Suppressor macrophage treated with lipopolysaccharide for 1 hour (primary cell): Measurements from ENCODE around the gene CTIF.

Experiments
- DNase-seq, 3 donors: peaks; one replicate each; pipeline ENCODE4 v3.0.0-alpha.2; 2020 to 2022

CTIF gene

GRCh38 chr18:48877941-48878340, 339.1 kb downstream of the CTIF start:
- DNase-seq: no peak

- DNase-seq: no peak
Measured at GRCh38 chr18:48878471-48878870, 339.6 kb downstream of the CTIF start.

GRCh38 chr18:48879008-48879431, 340.2 kb downstream of the CTIF start:
- DNase-seq: no peak

- DNase-seq: no peak
Measured at GRCh38 chr18:48880931-48881330, 342.1 kb downstream of the CTIF start.

- DNase-seq: no peak
Measured at GRCh38 chr18:48882379-48882778, 343.5 kb downstream of the CTIF start.

- peak; percentile 54 to 62 (median 58) for DNase-seq
Measured at GRCh38 chr18:48884306-48884705, 345.5 kb downstream of the CTIF start.

- DNase-seq: peak; percentile 50 to 70 (median 66)
Measured at GRCh38 chr18:48884771-48885170, 345.9 kb downstream of the CTIF start.

GRCh38 chr18:48885266-48885923, 346.6 kb downstream of the CTIF start:
- no peak for DNase-seq

GRCh38 chr18:48885924-48886400, 347.1 kb downstream of the CTIF start:
- DNase-seq: no peak

- no peak for DNase-seq
Measured at GRCh38 chr18:48886520-48887293, 347.9 kb downstream of the CTIF start.

GRCh38 chr18:48887294-48887904, 348.6 kb downstream of the CTIF start:
- no peak for DNase-seq

GRCh38 chr18:48887905-48888772, 349.3 kb downstream of the CTIF start:
- no peak for DNase-seq

- DNase-seq: no peak
Measured at GRCh38 chr18:48888773-48889080, 349.9 kb downstream of the CTIF start.

- DNase-seq: no peak
Measured at GRCh38 chr18:48889115-48889941, 350.5 kb downstream of the CTIF start.

- DNase-seq: no peak
Measured at GRCh38 chr18:48889981-48890762, 351.3 kb downstream of the CTIF start.

- no peak for DNase-seq
Measured at GRCh38 chr18:48891721-48892120, 352.9 kb downstream of the CTIF start.

GRCh38 chr18:48892146-48892855, 353.5 kb downstream of the CTIF start:
- DNase-seq: no peak

GRCh38 chr18:48893061-48893607, 354.3 kb downstream of the CTIF start:
- no peak for DNase-seq

GRCh38 chr18:48893608-48894600, 355.1 kb downstream of the CTIF start:
- no peak for DNase-seq
